ENCODE data around the gene NFS1.

Gene NFS1

GRCh38 chr20:35640724-35641123 is 58.4 kb downstream of the NFS1 start:
- DNase-seq (ENCODE audit: low spot score) = no peak

GRCh38 chr20:35638751-35639150 is 60.4 kb downstream of the NFS1 start:
- no peak for DNase-seq (ENCODE audit: low spot score)

- no peak for DNase-seq (ENCODE audit: low spot score)
Observed at GRCh38 chr20:35637276-35637675, 61.9 kb downstream of the NFS1 start.

- DNase-seq (ENCODE audit: low spot score) = no peak
Observed at GRCh38 chr20:35636095-35636494, 63.1 kb downstream of the NFS1 start.

GRCh38 chr20:35635652-35636051 is 63.5 kb downstream of the NFS1 start:
- no peak for DNase-seq (ENCODE audit: low spot score)

- DNase-seq (ENCODE audit: low spot score) = no peak
Observed at GRCh38 chr20:35632539-35633115, 66.5 kb downstream of the NFS1 start.

GRCh38 chr20:35630636-35631035 is 68.5 kb downstream of the NFS1 start:
- no peak for DNase-seq (ENCODE audit: low spot score)

- no peak for DNase-seq (ENCODE audit: low spot score)
Observed at GRCh38 chr20:35629427-35630145, 69.6 kb downstream of the NFS1 start.

- no peak for DNase-seq (ENCODE audit: low spot score)
Observed at GRCh38 chr20:35627121-35627520, 72.0 kb downstream of the NFS1 start.

GRCh38 chr20:35626386-35627001 is 72.7 kb downstream of the NFS1 start:
- no peak for DNase-seq (ENCODE audit: low spot score)

- no peak for DNase-seq (ENCODE audit: low spot score)
Observed at GRCh38 chr20:35625584-35626385, 73.4 kb downstream of the NFS1 start.

- peak; percentile 31 for DNase-seq (ENCODE audit: low spot score)
Observed at GRCh38 chr20:35621560-35621946, 77.6 kb downstream of the NFS1 start.

GRCh38 chr20:35620818-35621559 is 78.2 kb downstream of the NFS1 start:
- no peak for DNase-seq (ENCODE audit: low spot score)

GRCh38 chr20:35619196-35620095 is 79.7 kb downstream of the NFS1 start:
- DNase-seq (ENCODE audit: low spot score) = peak; percentile 88

- DNase-seq (ENCODE audit: low spot score) = peak; percentile 48
Observed at GRCh38 chr20:35618263-35619131, 80.7 kb downstream of the NFS1 start.

Data from cerebellar cortex (tissue), 1 donor.